Pons (tissue), 1 donor: Measurements from ENCODE around the gene SLC38A8.

Experiments used
- DNase-seq: peaks from one replicate; pipeline ENCODE4 v3.0.0-alpha.2; 2016; ENCODE audit warnings: low spot score

SLC38A8 gene

DNA sequence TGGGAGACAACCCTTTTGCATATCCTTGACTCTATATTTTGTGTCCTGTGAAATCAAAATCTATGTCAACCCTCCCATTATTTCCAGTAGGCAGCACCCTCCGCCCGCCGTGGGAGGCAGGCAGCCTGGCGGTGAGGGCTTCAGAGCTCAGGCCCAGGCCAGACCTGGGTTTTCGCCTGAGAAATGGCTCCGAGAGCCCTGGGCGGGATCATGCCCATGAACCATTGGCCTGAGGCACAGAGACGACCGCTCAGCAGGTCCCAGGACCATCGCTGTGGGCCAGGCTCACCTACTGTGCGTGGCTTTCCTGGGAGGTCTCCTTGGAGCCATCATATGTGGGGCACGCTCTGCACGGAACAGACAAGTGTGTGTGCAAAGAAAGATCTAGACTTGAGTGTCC is 6.3 kb upstream of the SLC38A8 start:
- DNase-seq = no peak

DNA sequence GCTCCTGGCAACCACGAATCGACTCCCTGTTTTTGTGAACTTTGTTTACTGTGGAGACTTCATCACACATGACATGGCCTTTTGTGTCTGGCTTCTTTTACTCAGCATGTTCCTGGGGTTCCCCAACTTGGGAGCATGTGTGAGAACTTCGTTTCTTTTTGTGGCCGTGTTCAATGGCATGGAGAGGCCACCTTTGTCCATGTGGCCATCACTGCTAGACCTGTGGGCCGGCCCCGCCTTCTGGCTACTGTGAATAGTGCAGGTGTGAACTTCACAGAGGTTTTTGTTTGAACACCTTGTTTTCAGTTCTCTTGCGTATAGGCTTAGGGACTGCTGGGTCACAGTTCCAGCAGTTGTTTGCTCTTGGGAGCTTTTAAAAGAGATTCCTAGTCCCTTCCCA is 5.7 kb upstream of the SLC38A8 start:
- no peak for DNase-seq

DNA sequence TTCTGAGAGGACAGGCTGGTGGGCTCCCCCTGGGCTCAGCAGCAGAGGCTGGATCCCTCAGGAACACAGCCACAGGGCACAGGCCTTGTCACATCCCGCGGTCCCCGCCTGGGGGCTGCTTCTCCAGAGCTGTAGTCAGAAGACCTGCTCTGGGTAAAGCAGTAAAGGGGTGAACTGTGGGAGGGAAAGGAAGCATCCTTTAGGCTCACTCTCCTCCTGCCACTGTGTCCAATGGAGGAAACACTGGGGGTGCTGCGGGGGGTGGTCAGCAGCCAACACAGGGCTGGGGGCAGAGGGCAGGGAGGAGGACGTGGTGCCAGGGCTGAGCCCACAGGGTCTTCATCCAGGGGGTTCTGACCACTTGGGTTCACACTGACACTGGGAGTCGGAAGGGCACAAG is 5.0 kb upstream of the SLC38A8 start:
- DNase-seq = no peak

DNA sequence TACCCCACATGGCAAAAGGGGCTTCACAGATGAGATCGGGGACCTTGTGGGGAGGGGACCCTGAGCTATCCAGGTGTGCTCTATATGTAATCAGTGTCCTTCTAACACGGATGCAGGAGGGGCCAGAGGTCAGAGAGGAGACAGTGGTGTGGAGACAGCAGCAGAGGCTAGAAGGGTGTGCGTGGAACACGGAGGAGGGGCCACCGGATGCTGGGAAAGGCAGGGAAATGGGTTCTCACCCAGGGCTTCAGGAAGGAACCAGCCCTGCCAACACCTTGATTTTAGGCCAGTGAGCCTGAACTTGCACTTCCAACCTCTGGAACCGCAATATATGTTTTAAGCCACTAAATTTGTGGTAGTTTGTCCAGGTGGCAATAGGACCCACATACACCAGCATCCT is 4.6 kb upstream of the SLC38A8 start:
- no peak for DNase-seq

DNA sequence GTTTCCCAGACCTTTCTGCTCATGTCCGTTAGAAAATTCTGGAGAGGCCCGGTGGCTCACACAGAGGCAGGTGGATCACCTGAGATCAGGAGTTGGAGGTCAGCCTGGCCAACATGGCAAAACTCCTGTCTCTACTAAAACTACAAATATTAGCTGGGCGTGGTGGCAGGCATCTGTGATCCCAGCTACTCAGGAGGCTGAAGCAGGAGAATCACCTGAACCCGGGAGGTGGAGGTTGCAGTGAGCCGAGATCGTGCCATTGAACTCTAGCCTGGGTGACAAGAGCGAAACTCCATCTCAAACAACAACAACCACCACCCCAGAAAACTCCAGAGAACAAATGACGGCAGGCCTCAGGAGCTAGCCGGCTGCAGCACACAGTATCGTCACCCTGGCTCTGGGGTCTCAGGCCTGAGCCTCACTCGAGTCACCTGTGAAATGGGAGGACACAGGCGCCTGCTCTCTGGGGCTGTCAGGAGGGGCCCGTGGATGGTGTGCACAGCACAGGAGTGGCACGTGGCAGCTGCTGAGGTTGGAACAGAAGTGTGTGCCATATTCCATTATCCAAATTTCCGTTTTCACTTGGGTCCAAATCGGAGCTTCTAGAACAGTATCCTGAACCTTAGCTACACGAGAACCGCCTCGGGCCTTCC is 3.3 kb upstream of the SLC38A8 start:
- DNase-seq = no peak

DNA sequence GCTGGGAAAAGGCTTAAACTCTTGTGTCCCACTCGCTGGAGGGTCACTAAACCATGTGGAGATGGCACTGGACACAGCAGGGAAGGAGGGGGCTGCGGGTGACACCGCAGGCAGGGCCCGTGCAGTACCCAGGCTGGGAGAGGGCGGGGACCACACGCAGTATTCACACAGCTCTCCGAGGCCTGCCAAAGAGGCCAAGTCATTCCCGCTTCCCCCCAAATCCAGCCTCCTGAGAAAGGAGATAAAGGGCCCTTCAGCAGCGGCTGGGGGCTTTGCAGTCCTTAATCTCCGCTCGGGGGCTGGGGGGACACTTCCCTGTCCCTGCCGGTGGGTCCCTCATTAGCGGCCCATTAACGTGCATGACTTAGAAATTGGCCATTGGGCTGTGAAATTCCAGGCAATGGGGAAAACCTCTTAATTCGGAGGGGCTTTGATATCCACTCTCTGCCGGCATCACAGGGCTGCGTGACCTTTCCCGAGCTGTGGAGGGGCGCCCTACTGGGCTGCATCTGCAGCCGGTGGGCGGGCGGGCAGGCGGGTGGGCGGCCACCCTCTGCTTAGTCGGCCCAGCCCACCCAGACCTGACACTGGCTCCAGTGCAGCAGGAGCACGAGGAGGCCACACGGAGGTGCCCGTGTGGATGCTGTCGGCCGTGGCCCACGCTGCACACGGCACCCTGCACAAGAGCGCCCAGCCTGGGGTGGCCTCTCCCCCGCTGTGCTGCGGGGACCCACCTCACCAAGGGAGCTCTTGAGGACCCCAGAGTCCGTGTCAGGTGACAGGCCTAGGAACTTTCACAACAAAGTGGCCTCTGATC is 2.6 kb upstream of the SLC38A8 start:
- no peak for DNase-seq

DNA sequence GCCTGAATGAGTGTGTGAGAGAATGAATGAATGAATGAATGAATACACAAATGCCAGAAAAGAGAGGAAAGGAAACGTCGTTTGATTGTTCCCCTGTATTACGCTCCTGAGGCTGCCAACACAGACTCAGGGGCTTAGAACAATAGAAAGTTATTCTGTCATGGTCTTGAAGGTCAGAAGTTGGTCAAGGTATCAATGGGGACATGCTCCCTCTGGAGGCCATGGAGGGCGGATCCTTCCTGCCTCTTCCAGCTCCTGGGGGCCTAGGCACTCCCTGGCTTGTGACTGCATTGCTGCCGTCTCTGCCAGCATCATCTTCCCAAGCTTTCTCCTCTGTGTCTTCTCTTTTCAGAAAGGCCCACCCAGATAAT is 1.5 kb upstream of the SLC38A8 start:
- no peak for DNase-seq

DNA sequence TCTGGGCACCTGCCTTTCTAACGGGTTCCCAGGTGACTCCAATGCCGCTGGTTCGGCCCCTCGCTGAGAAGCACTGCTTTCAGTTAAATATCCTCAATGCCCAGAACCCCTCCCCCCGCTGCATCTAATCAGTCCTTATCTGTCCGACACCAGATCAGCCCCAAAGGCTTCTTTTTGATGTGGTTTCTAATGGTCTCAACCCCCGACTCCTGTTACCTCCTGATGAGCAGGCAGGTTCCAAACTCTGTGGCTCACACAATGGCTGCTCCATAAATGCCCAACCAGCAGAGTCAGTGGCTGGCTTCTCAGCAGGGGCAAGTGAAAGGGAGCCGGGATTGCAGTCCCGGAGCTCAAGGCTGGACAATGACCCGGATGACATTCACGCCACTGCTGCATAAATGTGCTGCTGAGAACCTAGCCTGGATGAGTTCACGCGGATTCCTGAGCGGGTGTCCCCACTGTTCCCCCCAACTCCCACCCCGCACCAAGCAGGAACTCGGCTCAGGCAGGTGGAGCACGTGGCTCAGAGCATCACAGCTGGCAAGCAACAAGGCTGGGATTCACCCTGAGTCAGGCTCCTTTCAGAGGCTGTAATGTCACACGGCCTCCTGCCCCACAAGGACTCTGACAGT is 1.0 kb upstream of the SLC38A8 start:
- no peak for DNase-seq

DNA sequence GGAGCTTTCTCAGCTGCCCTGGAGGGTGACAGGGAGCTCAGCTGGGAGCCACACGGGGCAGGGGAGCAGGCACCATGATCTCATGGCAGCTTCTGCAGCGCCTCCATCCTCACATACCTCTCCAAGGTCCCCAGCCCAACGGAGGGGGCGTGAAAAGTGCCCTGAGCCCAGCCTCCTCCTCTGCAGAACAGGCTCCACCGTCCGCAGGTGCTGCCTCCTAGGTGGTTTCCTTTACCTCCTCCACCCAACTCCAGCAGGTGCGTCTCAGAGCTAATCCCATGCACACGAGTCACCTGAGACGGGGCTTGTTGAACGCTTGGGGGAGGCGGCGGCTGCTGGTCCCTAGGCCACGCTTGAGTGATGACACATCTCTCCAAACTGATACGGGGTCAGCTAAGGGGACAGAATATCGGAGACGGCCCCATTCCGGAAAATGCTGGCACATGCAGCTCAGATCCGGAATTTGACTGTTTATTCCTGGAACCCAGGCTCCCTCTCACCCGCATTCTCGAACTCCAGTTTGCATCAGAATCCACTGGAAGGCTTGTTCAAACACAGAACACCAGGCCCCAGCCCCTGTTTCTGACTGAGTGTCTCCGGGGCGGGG is 387 bp upstream of the SLC38A8 start:
- DNase-seq = no peak

DNA sequence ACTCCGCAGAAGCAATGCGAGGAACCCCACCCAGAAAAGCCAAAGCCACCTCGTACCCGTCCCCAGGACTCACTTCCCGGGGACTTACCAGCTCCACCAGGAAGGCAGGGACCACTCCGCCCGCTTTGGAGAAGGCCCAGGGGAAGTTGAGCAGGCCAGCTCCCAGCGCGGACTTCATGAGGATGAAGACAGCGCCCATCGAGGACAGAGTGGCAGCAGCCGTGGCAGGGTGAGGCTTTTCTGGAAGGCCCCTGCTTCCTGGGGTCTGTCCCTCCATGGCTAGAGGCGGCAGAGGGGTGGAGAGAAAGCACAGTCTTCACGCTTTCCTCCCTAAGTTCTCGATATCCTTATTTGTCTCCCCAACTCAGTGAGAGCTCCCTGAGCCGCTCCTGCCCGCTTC is 714 bp downstream of the SLC38A8 start:
- no peak for DNase-seq

DNA sequence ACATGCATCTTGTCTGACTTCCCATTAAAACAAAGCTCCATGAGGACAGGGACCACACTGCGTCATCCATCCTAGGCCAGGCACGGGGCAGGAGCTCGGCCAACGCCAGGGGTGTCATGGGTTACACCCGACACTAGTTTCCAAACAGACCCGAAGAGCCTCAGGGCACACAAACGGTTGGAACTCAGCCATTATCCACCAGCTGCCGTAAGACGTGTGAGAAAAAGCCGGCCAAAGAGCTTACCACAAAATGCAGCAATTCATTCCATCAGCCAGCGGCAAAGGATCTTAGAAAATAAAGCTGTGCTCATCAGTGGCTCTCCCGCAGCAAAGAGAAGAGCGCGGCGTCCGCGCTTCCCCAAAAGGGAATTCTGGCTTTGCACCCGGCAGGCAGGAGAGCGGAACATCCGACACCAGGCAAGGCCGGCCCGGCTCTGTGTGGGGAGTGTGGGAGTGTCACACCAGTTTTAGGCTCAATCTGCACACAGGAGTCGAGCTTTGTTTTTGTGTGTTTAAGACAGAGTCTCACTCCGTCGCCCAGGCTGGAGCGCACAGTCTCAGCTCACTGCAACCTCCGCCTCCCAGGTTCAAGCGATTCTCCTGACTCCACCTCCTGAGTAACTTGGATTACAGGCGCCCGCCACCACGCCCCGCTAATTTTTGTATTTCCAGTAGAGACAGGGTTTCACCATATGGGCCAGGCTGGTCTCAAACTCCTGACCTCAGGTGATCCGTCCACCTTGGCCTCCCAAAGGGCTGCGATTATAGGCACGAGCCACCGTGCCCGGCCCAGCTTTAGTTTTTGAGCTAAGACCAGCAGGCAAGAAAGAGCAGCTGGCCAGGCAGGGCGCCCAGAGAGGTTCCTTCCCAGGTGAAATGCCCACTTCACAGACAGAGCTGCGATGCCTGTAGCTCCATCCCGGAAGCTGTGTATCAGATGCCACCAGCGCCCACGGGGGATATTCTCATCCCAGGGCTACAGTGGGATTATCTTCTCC is 1.5 kb downstream of the SLC38A8 start:
- DNase-seq = peak; percentile 26

DNA sequence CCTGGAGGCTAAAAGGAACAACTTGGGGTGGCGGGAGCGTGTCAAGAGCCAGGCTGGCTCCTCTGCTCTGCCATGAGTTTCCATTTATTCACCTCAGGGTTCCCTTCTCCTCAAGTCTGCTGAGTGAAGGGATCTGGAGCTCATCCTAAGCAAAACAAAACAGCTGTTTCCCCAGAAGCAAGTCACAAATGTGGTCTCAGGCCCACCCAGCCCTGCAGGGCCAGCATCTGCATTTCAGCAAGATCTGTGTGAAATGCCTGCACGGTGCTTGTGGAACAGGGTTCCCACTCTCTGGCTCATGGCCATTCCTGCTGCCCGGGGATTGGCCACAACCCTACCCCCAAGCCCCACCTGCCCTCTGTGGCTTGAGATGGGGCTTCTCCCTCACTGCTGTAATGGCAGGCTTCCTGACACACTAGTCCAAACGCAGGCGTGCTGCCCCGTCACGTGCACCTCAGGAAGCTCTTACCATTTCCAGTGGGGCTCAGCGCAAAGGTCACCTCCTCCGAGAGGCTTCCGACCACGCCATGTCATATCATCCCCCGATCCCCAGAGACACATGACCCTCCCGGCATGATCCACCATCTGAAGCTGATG is 2.3 kb downstream of the SLC38A8 start:
- DNase-seq = no peak

DNA sequence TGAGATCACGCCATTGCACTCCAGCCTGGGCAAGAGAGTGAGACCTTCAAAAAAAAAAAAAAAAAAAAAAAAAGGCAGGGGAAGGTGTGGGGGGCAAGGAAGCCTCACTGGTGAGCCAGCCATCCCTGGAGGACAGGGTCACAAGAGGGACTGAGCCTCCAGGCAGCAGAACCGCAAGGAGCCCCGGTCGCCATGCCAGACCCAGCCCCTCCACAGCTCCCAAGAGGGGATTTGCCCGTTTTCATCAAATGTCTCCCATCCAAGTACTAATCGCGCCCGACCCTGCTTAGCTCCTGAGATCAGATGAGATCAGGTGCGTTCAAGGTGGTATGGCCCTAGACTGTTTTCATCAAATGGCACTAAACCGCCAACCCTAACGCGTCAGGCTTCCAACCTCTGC is 2.9 kb downstream of the SLC38A8 start:
- no peak for DNase-seq

DNA sequence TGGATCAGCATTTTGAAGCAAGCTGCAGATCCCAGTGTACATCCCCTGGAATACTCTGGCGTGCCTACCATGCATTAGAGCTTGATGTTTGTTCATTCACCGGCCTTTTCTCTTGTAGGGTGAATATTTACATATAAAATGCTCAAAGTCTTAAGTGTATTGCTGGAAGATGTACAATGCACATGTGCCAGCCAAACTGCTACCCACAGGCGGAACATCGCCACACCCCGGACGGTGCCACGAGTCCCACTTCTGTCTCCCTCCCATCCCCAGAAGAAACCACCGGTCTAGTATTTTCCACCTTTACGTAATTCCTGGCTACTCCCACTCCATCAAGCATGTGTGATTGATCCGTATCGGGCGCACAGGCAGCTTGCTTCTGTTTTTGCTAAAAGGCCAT is 4.1 kb downstream of the SLC38A8 start:
- no peak for DNase-seq

DNA sequence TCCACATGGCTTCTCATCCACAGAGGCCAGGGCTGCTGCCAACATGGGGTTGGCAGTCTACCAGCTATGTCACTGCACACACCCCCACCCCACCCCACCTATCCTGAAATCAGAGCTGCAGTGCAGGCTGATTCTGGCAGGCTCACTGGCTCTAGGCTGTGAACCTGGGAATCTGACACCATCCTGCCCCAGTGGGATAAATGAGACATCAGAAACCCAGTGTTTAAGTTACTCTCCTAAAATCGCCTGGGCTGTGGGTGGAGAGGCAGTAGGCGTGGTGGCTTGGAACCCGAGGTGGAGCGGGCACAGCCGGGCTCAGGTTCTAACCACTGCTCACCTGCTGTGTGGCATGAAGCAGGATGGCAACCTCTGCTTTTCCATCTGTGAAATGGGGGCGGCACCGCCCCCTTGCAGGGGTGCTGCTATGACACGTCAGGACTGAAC is 5.6 kb downstream of the SLC38A8 start:
- DNase-seq = no peak

DNA sequence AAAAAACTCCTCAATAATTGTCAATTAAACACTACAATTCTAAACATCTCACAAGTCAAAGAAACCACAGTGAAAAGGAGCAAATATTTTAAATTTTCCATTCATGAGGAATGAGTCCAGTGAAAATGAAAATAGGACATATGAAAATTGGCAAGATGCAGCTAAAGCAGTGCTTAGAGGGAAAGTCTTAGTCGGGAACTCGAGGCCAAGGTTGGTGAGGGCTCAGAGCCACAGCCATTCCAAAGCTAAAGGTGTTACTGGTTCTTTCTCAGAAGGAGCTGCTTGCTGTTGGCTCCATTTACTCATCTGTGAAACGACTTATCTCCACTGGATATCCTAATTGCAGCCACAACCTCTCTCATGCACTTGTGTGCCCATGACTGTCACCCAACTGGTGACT is 6.5 kb downstream of the SLC38A8 start:
- DNase-seq = no peak

DNA sequence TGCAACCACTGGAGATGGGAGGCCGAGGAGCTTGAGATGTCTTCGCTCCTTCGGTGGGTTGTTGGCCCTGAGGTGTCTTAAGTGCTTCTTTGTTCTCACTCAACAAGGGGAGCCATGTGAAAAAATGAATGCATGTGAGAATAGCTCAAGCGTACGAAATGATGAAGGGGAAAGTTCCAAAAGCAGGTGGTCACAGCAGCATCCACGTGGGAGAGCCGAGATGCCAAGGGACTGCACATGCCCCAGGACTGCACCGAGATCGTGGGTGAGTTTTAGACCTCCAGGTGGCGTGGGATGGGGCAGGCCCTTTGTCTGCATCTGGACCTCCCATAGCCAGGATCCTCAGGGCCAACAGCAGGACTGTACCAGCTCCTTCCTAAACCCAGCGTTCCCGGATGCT is 8.1 kb downstream of the SLC38A8 start:
- DNase-seq = no peak

DNA sequence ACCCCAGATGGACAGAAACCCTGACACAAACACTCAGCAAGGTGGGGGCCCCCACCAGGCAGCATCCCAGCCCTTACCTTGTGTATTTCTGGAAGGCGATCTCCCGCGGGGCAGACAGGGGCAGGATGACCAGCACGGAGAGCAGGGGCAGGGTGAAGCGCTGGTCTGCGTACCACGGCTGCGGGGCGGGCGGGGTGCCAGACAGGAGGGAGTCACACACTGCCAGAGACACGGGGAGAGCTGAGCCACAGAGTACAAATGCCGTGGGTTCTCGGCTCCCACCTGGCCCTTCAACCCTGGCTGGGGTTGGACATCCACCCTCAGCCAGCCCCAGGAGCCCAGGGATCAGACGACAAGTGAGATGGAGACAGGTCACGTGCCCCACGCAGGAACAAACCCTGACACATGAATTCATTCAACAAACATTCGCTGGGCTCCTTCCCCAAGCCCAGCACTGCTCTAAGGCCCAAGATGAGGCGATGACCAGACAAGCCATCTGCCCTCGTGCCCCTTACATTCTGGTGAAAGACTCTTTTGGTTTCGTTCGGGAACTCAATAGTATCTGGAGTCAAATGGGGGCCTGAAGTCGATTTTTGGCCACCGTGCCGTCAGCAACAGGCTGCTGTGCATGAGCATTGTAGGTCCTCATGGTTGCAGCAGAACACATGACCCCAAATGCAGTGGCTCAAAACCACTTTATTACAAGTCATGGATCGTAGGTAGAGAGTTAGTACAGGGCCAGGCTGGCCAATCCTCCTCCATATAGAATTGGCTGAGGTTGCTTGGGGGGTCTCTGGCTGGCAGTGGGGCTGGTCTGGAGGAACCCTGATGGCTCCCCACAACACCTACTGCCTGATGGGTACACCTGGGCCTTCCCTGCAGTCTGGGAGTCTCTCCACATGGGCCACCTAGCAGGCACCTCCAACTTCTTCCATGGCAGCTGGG is 9.1 kb downstream of the SLC38A8 start:
- no peak for DNase-seq

DNA sequence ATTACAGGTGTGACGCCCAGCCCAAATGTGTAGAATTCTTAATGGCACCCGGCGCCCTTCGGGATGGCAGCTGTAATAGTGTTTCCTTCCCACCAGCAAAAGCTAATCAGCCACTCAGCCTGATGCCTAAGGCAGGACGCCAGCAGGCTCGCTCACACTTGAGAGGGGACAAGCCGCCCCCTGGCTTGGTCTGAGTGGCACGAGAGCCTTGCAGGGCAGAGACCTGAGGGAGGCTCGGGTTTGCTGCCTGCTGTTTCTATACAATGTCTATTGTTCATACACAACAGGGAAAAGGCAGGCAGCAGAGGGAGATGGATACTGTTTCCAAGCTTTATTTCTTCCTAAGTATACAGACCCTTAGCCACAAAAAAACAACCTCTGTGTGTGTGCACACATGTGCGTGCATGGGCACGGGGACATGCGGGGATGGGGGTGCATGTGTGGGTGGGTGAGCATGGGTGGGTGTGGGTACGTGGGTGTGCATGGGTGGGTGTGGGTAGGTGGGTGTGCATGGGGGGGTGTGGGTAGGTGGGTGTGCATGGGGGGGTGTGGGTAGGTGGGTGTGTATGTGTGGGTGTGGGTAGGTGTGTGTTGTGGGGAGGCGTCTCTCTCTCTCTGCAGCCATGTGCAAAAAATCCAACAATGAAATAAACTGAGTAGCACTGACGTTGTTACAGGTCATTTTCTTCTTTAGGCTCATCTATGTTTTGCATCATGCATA is 10.0 kb downstream of the SLC38A8 start:
- no peak for DNase-seq
